Suppressor macrophage (primary cell): ENCODE results near the gene GPR83.
"Not testable (repeated sequence)": the region's sequence is repeated elsewhere in the genome, so short reads cannot be mapped to it uniquely, and the experiment has no call there.

ENCODE experiments used
- DNase-seq, 4 experiments: peaks; one replicate each; pipeline ENCODE4 v3.0.0-alpha.2; 2020 to 2022

Gene GPR83

GRCh38 chr11:94370576-94370975 lies 30.6 kb downstream of the GPR83 start:
- not testable (repeated sequence) for DNase-seq

- DNase-seq: not testable (repeated sequence)
These were observed 50.2 kb downstream of the GPR83 start for GRCh38 chr11:94350850-94351563.

- not testable (repeated sequence) for DNase-seq
These were observed 54.9 kb downstream of the GPR83 start for GRCh38 chr11:94346311-94346710.

- DNase-seq: no peak
These were observed 57.7 kb downstream of the GPR83 start for GRCh38 chr11:94343495-94343894.

GRCh38 chr11:94342250-94342649 lies 59.0 kb downstream of the GPR83 start:
- DNase-seq: no peak

GRCh38 chr11:94338651-94339050 lies 62.6 kb downstream of the GPR83 start:
- no peak for DNase-seq

GRCh38 chr11:94336033-94336432 lies 65.2 kb downstream of the GPR83 start:
- no peak for DNase-seq

GRCh38 chr11:94332814-94333213 lies 68.4 kb downstream of the GPR83 start:
- no peak for DNase-seq

GRCh38 chr11:94330789-94331188 lies 70.4 kb downstream of the GPR83 start:
- no peak for DNase-seq

GRCh38 chr11:94329501-94329900 lies 71.7 kb downstream of the GPR83 start:
- DNase-seq: no peak

- no peak for DNase-seq
These were observed 72.6 kb downstream of the GPR83 start for GRCh38 chr11:94328587-94329080.
